Natural killer cell (primary cell): Measurements from ENCODE around the gene ATXN7L2. TPM values are rescaled to one million over a fixed set of nuclear protein-coding genes. Genes with fewer than 3 reads are reported as not detected.

ENCODE experiments used
- ATAC-seq, 3 donors: fragments of 150-1000 bp in 2 of 3; fragments of 200-7000 bp in 1 of 3; cut with Tn5 transposase; 1 replicate in 1 of 3; 2 replicates in 2 of 3; pipeline ENCODE4 v1.10.0; 2021; ENCODE audit warnings: mild to moderate bottlenecking in 2 of 3, moderate library complexity in 2 of 3
- DNase-seq, 2 donors: peaks; one replicate each; pipeline versions ENCODE4 v3.0.0 to v3.0.0-alpha.2; 2013 to 2021; ENCODE audit warnings: mixed read lengths in 1 of 2
- H3K27ac ChIP-seq: one replicate; pipeline ENCODE4 v1.5.1; 2013; ENCODE audit warnings: mild to moderate bottlenecking, low read length
- H3K27me3 ChIP-seq: one replicate; pipeline ENCODE4 v1.6.1; 2013; ENCODE audit warnings: low read length; ENCODE audit not compliant: control insufficient read depth, insufficient read depth
- H3K36me3 ChIP-seq: one replicate; pipeline ENCODE4 v1.6.1; 2013; ENCODE audit warnings: low read length; ENCODE audit not compliant: control insufficient read depth, insufficient read depth
- H3K4me1 ChIP-seq: one replicate; pipeline ENCODE4 v1.6.1; 2013; ENCODE audit warnings: low read length; ENCODE audit not compliant: control insufficient read depth, insufficient read depth
- H3K4me3 ChIP-seq: one replicate; pipeline ENCODE4 v1.5.1; 2013; ENCODE audit warnings: low read length
- H3K9me3 ChIP-seq: one replicate; pipeline ENCODE4 v1.6.1; 2013; ENCODE audit warnings: low read length; ENCODE audit not compliant: control insufficient read depth, insufficient read depth
- H3K27ac Mint-ChIP-seq, 2 donors: one replicate each; pipeline ENCODE4 v1.8.0; 2022; ENCODE audit warnings: mild to moderate bottlenecking in 2 of 2, mixed read lengths in 2 of 2, moderate library complexity in 1 of 2
- H3K27me3 Mint-ChIP-seq, 2 donors: one replicate each; pipeline ENCODE4 v1.8.0; 2022; ENCODE audit warnings: low read depth in 2 of 2, mixed read lengths in 2 of 2
- H3K36me3 Mint-ChIP-seq: one replicate; pipeline ENCODE4 v1.8.0; 2022; ENCODE audit warnings: mixed read lengths
- H3K4me1 Mint-ChIP-seq, 2 donors: one replicate each; pipeline ENCODE4 v1.8.0; 2022; ENCODE audit warnings: mixed read lengths in 2 of 2
- H3K4me3 Mint-ChIP-seq: one replicate; pipeline ENCODE4 v1.8.0; 2022; ENCODE audit warnings: mild to moderate bottlenecking, moderate library complexity, mixed read lengths
- H3K9me3 Mint-ChIP-seq, 2 donors: one replicate each; pipeline ENCODE4 v1.8.0; 2022; ENCODE audit warnings: mixed read lengths in 2 of 2
- CTCF ChIP-seq: fragments of 200-600 bp; IDR thresholded peaks from one replicate; pipeline ENCODE4 v1.8.0; 2022; ENCODE audit warnings: antibody characterized with exemption
- WGBS: methylation state at CpG from one replicate; pipeline ENCODE4 v1.1.7; 2013; ENCODE audit warnings: missing lambda C conversion rate; ENCODE audit not compliant: insufficient coverage; 5-methylcytosine and 5-hydroxymethylcytosine counted together
- intact Hi-C: fragments of 100-400 bp; cut with micrococcal nuclease; formaldehyde crosslinking; loops from one replicate; pipeline ENCODE4 v1.14.2; 2022
- total RNA-seq, 4 donors: library from RNA; stranded (reverse); fragments of 120-200 nt in 1 of 4; gene quantifications; one replicate each; pipeline versions ENCODE4 v1.2.3 to v1.2.4, GENCODE V29; 2013 to 2022

The ATXN7L2 gene
- total RNA-seq, 3 donors from 2014 or later (not counting 1 experiment from before 2014, with no cell fraction given), result 16.4 to 18.5 (median 18.3) TPM

GRCh38 chr1:109509176-109510134 is 25.8 kb downstream of the ATXN7L2 start, which contains the start of gene AMIGO1:
Gene AMIGO1, minus strand, starts transcription at chr1:109509727. Its CDS starts 815 bp downstream, at chr1:109508912.
- no peak for TF ChIP-seq CTCF
- peaks cover 42% of the 10 kb centered on the region for H3K4me1 ChIP-seq
- H3K4me3 ChIP-seq, result peak within 1 kb of the TSS; percentile 60
- H3K27me3 ChIP-seq, result no peaks in the 10 kb centered on the region
- 2% methylated on average over 100 of the region's 100 CpGs for WGBS
- intact Hi-C loops, result no loop called here
- ATAC-seq (peak; percentile 83 to 92 (median 89)), DNase-seq (peak; percentile 64 to 85)
- Mint-ChIP-seq H3K36me3 (no peaks in the 10 kb centered on the region), H3K9me3 (no peaks in the 10 kb centered on the region), H3K27ac (peak within 1 kb of the TSS; percentile 51 to 78), H3K4me3 (peak within 1 kb of the TSS; percentile 91), H3K4me1 (peaks cover 40 to 42% of the 10 kb centered on the region in 2 donors), H3K27me3 (peaks cover 0 to 6% of the 10 kb centered on the region in 2 donors)
- no peaks in the 10 kb centered on the region for H3K36me3 ChIP-seq
- H3K27ac ChIP-seq, result no peak within 1 kb of the TSS
- no peaks in the 10 kb centered on the region for H3K9me3 ChIP-seq

GRCh38 chr1:109513110-109513710 is 29.5 kb downstream of the ATXN7L2 start:
- no peaks in the 10 kb centered on the region for H3K9me3 Mint-ChIP-seq

GRCh38 chr1:109514846-109515245 is 31.1 kb downstream of the ATXN7L2 start:
- intact Hi-C loops, result no loop called here
- Histone ChIP-seq H3K4me1 (peaks cover 6% of the 10 kb centered on the region), H3K27ac (no peak overlapping the region), H3K36me3 (no peaks in the 10 kb centered on the region), H3K27me3 (no peaks in the 10 kb centered on the region), H3K9me3 (no peaks in the 10 kb centered on the region), H3K4me3 (no peak overlapping the region)
- Mint-ChIP-seq H3K27ac (no peak overlapping the region), H3K4me1 (peaks cover 5 to 7% of the 10 kb centered on the region in 2 donors), H3K36me3 (no peaks in the 10 kb centered on the region), H3K4me3 (no peak overlapping the region), H3K9me3 (no peaks in the 10 kb centered on the region), H3K27me3 (peaks cover 0 to 6% of the 10 kb centered on the region in 2 donors)
- DNase-seq, result no peak
- 86% methylated on average over 3 of the region's 3 CpGs for WGBS
- no peak for TF ChIP-seq CTCF
- no peak for ATAC-seq

More at GRCh38 chr1:109513110-109513710, 29.5 kb downstream of the ATXN7L2 start:
- Histone ChIP-seq H3K4me1 (peaks cover 19% of the 10 kb centered on the region), H3K9me3 (no peaks in the 10 kb centered on the region), H3K27ac (no peak overlapping the region), H3K36me3 (no peaks in the 10 kb centered on the region), H3K4me3 (no peak overlapping the region), H3K27me3 (no peaks in the 10 kb centered on the region)
- DNase-seq, result no peak
- H3K36me3 Mint-ChIP-seq, result no peaks in the 10 kb centered on the region
- H3K4me1 Mint-ChIP-seq, result peaks cover 15 to 18% of the 10 kb centered on the region in 2 donors
- H3K4me3 Mint-ChIP-seq, result no peak overlapping the region
- WGBS, result 82% methylated on average over 1 of the region's 2 CpGs
- no peak for TF ChIP-seq CTCF
- ATAC-seq, result no peak
- no peak overlapping the region for H3K27ac Mint-ChIP-seq
- intact Hi-C loops, result no loop called here
- peaks cover 0 to 6% of the 10 kb centered on the region in 2 donors for H3K27me3 Mint-ChIP-seq
